HK-2 (cell line): ENCODE results near the gene MED20.
A peak's percentile ranks its signal among the peaks of the same experiment; 100 is the strongest.
"Not testable (repeated sequence)": the region's sequence is repeated elsewhere in the genome, so short reads cannot be mapped to it uniquely, and the experiment has no call there.

Experiments used
- DNase-seq: peaks from one replicate; pipeline ENCODE4 v3.0.0-alpha.2; 2018; ENCODE audit not compliant: unreplicated experiment

Gene MED20, protein sequence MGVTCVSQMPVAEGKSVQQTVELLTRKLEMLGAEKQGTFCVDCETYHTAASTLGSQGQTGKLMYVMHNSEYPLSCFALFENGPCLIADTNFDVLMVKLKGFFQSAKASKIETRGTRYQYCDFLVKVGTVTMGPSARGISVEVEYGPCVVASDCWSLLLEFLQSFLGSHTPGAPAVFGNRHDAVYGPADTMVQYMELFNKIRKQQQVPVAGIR

DNA sequence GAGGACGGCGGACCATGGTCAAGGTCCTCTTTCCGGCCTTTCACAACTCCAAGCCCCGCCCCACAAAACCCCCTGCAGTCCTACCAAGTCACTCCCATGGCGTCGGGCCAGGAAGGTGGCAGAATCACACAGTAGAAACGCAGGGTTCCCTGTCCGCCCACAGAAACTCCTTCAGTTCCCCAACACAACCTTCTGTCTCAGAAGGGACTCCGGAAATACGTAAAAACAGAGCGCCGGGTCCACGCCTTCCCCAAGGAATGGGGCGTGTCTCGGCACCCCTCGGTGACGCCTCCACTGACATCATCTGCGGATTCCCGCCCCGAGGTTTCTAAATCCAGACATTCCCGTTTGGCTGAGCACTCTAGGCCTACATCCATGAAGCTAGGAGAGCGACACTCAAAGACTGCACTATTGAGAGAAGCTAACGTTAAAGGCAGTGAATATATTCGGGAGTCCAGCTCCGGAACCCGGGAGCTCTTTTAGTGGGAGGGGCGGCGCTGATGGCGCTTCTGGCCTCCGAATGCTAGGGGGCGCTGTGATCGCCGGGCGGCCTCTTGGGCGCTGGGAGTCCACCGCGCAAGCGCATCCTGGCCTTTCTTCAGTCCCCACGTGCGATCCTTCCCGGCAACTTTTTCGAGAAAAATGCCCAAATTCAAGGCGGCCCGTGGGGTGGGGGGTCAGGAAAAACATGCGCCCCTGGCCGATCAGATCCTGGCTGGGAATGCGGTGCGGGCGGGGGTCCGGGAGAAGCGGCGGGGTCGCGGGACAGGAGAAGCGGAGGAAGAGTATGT is at the start of gene MED20, which contains the start of gene BYSL:
Gene MED20, minus strand, starts transcription at position 219 of the 791 bp plus-strand sequence. Its CDS starts 121 bp downstream, at position 98.
Gene BYSL, plus strand, starts transcription at position 579 of the 791 bp plus-strand sequence. Its CDS starts 64 bp downstream, at position 643.
- peak; percentile 96 for DNase-seq

DNA sequence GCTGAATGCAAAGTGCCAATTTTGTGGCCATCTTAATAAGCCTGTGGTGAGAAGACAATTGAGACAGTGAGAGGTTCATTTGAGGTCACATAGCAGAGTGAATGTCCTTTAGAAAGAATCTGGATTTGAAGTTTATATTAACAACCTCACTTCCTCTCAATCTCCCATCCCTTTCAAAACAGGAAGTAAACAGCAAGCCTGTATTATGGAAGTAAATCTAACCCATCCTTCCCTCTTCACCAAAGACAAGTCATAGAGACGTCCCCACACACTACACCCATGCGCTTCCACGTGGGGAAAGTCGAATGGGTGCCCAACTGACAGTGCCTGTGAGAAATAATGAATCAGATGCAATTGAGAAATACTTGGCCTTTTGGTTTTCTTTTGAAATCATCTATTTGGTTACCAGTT is 49.5 kb upstream of the MED20 start:
- no peak for DNase-seq

DNA sequence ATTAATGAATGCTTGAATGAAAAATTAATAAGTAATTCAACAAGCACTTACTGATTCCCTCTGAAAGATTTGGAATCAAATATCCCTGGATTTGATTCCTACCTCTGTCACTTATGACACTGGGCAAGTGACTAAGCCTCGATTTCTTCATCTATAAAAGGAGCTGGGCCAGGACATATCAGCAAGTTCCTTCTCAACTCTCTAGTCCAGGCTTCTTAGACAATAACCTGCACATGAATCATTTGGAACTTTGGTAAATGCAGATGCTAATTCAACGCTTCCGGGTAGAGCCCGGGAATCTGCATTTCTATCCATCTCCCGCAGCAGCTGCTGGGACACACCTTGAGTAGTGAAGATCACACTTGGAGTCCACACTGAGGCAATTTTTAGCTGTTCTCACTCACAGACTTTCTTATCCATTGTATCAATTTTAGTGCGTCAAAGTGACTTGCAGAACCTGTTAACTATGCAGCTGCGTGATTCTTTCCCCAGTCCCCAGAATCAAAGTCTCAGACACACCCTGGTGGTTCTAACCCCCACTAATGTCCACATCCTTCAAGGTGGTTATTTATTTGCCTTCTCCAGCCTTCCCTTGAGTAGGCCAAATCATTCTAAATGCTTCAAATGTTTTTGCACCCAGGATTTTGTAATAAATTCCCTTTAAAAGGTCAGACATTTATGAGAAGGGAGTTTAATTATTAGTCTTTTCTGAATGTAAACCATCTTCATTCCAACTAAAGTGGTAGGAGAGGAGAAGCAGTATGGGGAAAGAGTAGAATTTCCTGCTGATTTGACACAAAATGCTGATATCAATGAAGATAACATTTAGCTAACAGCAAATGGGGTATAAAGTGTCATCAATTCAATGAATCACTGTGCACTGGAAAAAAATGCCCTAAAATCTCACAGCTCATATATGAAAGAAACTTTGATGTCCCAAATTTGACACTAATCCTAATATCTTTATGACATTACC is 46.7 kb upstream of the MED20 start:
- DNase-seq: peak; percentile 22

DNA sequence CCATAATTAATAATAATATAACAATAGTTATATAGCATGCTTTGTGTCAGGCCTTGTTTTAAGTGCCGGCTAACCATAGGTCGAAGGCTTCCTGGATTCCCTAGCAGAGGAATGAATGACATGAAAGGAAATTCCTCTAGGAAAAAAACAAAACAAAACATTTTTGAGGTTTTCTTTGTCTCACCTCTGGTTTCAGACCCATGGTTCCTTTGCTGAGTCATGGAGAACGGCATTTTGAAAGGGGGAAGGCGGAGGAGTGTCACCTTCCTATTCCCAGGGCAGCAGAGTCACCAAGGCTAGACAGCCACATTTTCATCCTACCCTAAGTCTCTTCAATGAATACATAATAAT is 46.0 kb upstream of the MED20 start:
- DNase-seq: peak; percentile 71

DNA sequence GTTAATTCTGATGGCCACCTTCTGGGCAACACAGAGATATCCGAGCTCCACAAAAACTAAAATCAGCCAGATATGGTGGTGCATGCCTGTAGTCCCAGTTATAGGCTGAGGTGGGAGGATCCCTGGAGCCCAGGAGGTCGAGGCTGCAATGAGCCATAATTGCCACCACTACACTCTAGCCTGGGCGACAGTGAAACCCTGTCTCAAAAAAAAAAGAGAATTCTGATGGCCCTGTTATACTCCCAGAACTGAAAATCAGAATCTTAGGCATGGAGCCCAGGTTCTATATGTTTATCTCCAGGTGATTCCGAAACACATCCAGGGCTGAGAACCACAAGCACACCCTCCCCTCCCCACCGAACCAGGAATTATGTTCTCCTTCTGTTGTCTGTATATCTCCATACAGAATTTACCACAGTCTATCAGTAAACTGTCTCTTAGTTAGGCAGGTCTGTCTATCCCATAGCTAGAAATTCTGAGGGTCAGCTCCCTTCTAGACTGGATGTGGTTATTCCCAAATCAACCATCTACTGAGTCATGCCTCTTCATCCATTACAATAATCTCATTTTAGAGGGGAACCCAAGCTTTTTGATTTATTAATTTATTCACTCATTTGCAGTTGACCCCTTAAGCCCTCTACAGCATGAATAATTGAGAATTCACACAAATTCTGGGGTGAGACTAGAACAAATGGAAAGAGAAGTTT is 45.4 kb upstream of the MED20 start:
- DNase-seq: peak; percentile 10

DNA sequence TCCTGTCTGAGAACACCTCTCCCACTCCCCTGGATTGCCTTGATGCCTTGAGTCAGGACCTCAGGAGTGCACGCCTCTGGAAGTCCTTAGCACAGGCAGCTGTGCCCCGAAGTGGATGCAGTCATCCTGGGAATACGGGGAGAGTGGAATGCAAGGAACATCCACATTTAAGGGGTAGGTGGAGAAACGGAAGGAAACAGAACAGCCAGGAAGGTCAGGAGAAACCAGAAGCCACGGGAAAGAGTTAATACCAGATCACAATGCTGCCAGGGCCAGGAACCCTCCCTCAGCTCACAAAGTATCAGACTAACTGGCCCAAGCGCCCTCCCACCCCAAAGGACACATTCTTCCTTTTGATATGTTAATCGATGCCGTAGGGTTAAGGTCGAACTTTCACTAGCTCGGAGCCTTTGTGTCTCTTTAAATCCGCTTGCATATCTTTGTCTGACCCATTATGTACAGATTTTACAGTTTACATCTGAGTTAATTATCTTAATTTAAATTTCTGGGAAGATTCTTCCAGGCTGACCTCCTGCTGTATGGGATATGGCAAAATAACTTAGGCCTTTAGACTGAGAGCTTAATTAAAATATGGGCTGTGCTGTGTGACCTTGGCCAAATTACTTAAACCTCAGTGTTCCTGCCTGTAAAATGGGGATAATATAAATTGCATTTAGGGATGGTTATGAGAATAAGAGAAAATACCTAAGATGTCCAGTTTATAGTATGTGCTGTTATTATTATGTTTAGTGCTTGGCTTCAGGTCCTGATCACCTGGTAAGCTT is 44.7 kb upstream of the MED20 start:
- DNase-seq: no peak

DNA sequence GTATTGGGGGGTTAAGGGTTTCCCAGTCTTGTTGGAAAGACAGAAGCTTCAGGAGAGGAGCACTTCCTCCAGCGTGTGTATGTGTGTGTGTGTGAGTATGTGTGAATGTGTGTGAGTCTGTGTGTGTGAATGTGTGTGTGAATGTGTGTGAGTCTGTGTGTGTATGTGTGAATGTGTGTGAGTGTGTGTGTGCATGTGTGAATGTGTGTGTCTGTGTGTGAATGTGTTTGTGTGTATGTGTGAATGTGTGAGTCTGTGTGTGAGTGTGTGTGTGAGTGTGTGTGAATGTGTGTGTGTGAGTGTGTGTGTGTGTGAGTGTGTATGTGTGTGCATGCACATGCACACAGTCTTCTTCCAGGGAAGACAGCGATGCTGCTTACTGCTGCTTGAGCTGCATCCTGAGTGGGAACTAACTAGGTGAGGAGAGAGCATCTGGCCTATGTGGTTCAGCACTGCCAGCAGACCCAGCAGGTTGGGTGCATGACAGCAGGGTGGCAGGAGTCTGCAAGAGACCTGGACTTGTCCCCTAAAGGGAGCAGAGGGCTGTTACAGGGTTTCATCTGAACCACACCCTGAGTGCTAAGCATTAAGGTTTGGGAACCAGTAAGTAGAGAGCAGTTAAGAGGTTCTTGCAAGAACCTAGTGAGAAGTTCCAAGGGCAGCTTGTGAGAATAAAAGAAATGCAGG is 43.4 kb upstream of the MED20 start:
- DNase-seq: no peak

DNA sequence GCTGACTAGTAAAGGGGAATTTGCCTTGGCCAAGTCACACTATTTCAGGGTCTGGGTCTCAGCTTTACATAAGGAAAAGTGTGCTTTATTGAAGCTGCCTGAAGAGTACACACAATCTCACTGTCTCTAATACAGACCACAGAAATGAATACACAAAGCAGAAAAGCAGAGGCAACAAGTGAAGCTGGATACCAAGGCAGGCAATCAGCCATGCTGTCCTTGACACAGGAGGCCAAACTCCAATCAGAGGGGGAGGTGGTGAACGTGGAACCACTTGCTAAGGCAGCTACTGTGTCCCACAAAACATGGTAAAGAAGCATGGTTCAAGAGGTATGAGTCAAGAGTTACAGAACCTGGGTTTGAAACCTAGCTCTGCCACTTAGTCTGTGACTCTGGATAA is 42.4 kb upstream of the MED20 start:
- DNase-seq: no peak

DNA sequence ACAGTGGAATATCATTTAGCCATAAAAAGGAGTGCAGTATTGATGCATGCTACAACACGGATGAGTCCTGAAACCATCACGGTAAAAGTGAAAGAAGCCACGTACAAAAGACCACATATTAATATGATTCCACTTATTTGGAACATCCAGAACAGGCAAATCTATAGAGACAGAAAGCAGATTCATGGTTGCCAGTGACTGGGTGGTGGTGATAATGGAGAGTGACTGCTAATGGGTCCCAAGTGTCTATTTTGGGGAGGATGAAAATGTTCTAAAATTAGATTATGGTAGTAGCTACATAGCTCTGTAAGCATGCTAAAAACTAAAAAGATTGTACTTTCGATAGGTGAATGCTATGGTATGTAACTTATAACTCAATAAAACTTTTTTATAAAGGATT is 39.1 kb upstream of the MED20 start:
- no peak for DNase-seq

DNA sequence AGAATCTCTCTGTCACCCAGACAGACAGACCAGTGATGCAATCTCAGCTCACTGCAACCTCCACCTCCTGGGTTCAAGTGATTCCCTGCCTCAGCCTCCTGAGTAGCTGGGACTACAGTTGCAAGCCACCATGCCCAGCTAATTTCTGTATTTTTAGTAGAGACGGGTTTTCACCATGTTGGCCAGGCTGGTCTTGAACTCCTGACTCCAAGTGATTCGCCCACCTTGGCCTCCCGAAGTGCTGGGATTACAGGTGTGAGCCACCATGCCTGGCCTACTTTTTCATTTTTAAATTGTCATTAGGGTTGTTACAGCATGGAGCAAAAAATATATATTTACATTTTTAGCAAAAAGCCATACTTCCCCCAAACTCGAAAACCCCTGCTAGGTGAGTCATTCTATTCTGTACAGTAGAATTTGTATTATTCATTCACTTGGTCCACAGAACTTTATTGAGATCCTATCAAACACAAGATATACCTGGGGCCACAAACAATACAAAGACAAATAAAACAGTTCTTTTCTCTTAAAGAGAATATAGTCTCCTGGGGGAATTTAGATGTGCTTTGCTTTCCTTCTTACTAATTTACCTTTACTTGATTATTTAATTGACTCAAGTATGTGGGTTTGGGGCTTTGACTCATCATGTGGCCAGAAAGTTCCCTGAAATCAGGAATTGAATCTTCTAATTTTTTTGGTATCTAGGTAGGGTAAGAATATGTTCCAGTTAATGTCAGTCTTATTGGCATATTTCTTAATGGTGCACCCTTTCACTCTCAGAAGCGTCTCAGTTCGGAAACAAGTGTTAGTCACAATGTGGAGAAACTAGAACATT is 37.3 kb upstream of the MED20 start:
- DNase-seq: no peak

DNA sequence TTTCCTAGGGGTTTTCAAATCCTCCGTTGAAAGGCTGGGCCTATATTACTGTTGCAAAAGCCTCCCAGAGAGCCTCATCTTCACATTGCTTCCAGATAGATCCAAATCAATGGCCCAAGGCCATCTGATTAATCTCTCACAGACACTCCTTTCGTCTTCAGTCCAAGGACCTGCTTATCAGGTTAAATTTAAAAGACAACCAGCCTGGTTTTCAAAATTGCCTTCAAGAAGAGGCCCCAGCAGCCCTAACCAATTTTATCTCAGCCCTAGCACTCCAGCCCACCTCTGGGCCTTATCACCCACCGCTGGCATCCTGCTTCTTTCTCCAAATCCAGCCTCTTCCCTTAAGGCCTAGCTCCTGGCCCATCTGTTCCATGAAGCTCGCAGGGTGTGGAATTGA is 36.2 kb upstream of the MED20 start:
- DNase-seq: no peak

DNA sequence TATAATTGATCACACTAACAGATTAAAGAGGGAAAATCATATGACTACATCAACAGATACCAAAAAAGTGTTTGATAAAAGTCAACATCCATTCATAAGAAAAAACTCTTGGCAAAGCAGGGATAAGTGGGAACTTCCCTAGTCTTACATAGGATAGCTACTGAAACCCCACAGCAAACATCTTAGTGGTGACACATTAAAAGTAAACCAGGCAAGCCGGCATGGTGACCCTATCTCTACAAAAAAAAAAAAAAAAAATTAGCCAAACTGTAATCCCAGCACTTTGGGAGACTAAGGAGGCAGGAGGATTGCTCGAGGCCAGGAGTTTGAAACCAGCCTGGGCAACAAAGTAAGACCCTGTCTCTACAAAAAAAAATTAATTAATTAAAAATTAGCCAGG is 34.5 kb upstream of the MED20 start:
- DNase-seq: no peak

DNA sequence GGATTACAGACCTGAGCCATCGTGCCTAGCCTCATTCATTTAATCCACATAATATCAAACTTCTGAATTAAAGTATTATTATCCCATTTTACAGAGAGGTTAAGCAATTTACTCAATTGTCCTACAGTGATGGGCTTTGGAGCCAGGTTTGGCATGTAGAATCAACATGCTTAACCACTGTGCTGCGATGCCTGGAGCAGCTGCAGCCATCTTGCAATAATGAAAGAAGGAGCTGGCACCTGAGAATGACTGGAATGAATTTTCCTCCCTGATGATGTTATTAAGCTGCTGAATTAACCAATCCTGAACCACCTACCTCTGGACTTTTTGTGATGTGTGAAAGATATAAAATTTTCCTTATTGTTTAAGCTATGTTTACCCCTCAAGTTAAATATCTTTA is 33.7 kb upstream of the MED20 start:
- no peak for DNase-seq

DNA sequence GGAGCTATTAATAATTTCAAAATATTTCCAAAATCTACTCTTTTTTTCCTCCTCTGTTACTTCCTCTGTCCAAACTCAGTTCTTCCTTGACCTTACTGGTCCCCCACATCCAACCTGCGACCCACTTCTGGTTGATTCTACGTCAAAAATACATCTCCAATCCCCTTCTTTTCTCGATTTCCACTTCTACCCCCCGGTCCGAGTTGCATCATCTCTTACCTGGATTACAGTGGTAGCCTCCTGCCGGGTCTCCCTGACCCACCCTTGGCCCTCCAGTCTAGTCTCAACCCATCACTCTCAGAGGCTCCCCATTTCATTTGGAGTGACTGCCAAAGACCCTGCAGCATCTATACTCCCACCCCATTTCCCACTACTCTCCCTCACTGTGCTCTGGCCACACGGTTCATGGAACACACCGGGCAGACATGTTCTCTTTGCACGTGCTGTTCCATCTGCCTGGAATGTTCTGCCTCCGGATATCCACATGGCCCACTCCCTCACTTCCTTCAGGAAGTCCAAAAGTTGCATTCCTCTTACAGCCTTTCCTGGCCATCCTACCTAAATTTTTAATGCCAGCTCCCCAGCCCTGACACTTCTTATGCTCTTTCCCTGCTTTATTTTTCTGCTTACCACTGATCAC is 26.8 kb upstream of the MED20 start:
- no peak for DNase-seq

DNA sequence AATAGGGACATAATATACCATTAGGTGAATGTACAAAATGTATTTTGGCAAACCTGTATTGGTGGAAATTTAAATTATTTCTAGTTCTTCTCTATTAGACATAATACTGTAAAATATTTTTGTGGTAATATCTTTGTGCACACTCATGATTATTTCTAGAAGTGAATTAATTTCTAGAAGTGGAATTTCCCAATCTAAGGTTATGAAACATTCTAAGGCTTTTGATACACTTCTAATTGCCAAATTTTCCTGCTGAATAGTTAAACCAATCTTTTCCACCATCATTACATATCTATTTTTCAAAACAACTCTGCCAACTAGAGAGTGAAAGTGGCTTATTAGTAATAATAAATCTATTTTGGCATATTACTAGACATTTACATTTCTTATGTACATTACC is 22.5 kb upstream of the MED20 start:
- DNase-seq: no peak

DNA sequence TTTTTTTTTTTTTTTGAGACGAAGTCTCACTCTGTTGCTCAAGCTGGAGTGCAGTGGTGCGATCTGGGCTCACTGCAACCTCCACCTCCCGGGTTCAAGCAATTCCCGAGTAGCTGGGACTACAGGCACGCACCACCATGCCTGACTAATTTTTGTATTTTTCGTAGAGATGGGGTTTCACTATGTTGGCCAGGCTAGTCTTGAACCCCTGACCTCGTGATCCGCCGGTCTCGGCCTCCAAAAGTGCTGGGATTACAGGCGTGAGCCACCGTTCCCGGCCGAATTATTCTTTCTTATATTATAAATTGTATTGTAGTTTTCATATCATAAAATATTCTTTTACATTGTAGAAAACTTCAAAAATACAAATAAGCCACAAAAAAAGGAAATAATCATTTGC is 21.9 kb upstream of the MED20 start:
- DNase-seq: not testable (repeated sequence)

DNA sequence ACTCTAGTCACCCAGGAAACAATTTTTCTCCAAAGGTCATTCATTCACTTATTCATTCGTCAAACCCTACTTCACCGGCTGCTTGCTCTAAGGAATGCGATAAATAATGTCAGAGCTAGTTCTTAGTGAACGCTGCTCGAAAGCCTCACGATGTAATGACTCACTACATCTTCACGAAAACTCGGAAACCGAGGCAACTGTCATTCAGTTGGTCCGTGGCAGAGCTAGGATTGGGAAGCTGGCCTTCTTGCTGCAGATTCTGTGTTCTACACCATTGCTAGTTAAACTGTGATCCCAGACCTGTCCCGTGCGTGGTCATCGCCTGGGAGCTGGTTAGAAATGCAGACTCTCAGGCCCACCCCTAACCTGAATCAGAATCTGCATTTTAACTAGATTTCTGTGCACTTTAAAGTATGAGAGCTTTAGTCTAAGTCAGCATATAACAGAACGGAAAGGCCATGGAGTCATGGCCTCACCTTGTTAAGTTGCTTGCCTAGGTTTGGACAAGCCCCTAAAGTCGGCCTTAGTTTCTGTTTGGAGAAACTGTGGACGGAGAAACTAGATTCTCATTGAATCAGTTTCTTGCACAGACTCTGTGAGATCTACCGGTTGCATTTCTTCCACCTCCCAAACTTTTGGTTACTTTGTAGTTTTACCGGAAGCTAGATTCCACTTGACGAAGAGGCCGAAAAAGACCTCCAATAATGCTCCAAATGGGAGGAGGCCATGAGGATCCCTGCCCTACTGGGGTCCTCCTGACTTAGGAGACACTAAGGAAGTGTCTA is 21.3 kb upstream of the MED20 start:
- no peak for DNase-seq
